ENCODE data around the gene HIPK2.

GRCh38 chr7:139658908-139659675 is 118.7 kb downstream of the HIPK2 start:
- TF ChIP-seq CTCF (IDR thresholded peaks at IDR 0.05) (no peak), POLR2A (IDR thresholded peaks at IDR 0.05) (no peak), POLR2AphosphoS5 (IDR thresholded peaks at IDR 0.05) (no peak)
